ENCODE data around the gene AIG1.

AIG1 gene

GRCh38 chr6:143270026-143270425 lies 209.3 kb downstream of the AIG1 start:
- Histone ChIP-seq H3K27ac (no peak overlapping the region), H3K9ac (no peak overlapping the region), H3K4me3 (IDR thresholded peaks at IDR 0.05; ENCODE audit: insufficient read depth, low read depth, low read length) (no peak overlapping the region)

GRCh38 chr6:143271024-143271423 lies 210.3 kb downstream of the AIG1 start:
- no peak overlapping the region for H3K9ac ChIP-seq
- no peaks in the 10 kb centered on the region for H3K27me3 ChIP-seq (ENCODE audit: insufficient read depth, low read depth)
- H3K4me1 ChIP-seq (ENCODE audit: low read depth, poor library complexity, severe bottlenecking): no peaks in the 10 kb centered on the region
- H3K4me3 ChIP-seq (IDR thresholded peaks at IDR 0.05; ENCODE audit: insufficient read depth, low read depth, low read length): no peak overlapping the region
- no peaks in the 10 kb centered on the region for H3K36me3 ChIP-seq (ENCODE audit: insufficient read depth)
- no peak overlapping the region for H2AFZ ChIP-seq (ENCODE audit: low read depth)
- no peak for TF ChIP-seq CTCF (conservative IDR thresholded peaks at IDR 0.05; ENCODE audit: low read depth, low read length)
- H3K27ac ChIP-seq: no peak overlapping the region
- no peak overlapping the region for H3K4me2 ChIP-seq
- H4K20me1 ChIP-seq (ENCODE audit: insufficient read depth): no peaks in the 10 kb centered on the region
- H3K79me2 ChIP-seq (ENCODE audit: insufficient read depth, low read depth): no peaks in the 10 kb centered on the region

More at GRCh38 chr6:143270026-143270425, 209.3 kb downstream of the AIG1 start:
- H3K4me2 ChIP-seq: no peak overlapping the region
- no peaks in the 10 kb centered on the region for H3K36me3 ChIP-seq (ENCODE audit: insufficient read depth)
- H3K27me3 ChIP-seq (ENCODE audit: insufficient read depth, low read depth): no peaks in the 10 kb centered on the region
- H4K20me1 ChIP-seq (ENCODE audit: insufficient read depth): no peaks in the 10 kb centered on the region
- H3K4me1 ChIP-seq (ENCODE audit: low read depth, poor library complexity, severe bottlenecking): no peaks in the 10 kb centered on the region
- no peak overlapping the region for H2AFZ ChIP-seq (ENCODE audit: low read depth)
- H3K79me2 ChIP-seq (ENCODE audit: insufficient read depth, low read depth): no peaks in the 10 kb centered on the region
- no peak for TF ChIP-seq CTCF (conservative IDR thresholded peaks at IDR 0.05; ENCODE audit: low read depth, low read length)

- Histone ChIP-seq H3K9ac (no peak overlapping the region), H4K20me1 (ENCODE audit: insufficient read depth) (no peaks in the 10 kb centered on the region), H3K4me3 (IDR thresholded peaks at IDR 0.05; ENCODE audit: insufficient read depth, low read depth, low read length) (no peak overlapping the region), H3K4me1 (ENCODE audit: low read depth, poor library complexity, severe bottlenecking) (no peaks in the 10 kb centered on the region), H3K79me2 (ENCODE audit: insufficient read depth, low read depth) (no peaks in the 10 kb centered on the region), H3K36me3 (ENCODE audit: insufficient read depth) (no peaks in the 10 kb centered on the region), H2AFZ (ENCODE audit: low read depth) (no peak overlapping the region), H3K4me2 (no peak overlapping the region), H3K27ac (no peak overlapping the region), H3K27me3 (ENCODE audit: insufficient read depth, low read depth) (no peaks in the 10 kb centered on the region)
- no peak for TF ChIP-seq CTCF (conservative IDR thresholded peaks at IDR 0.05; ENCODE audit: low read depth, low read length)
These were observed 215.7 kb downstream of the AIG1 start for GRCh38 chr6:143276436-143276835.

GRCh38 chr6:143279385-143279784 lies 218.7 kb downstream of the AIG1 start:
- H3K9ac ChIP-seq: no peak overlapping the region
- H3K4me1 ChIP-seq (ENCODE audit: low read depth, poor library complexity, severe bottlenecking): no peaks in the 10 kb centered on the region
- no peaks in the 10 kb centered on the region for H4K20me1 ChIP-seq (ENCODE audit: insufficient read depth)
- no peak for TF ChIP-seq CTCF (conservative IDR thresholded peaks at IDR 0.05; ENCODE audit: low read depth, low read length)
- no peaks in the 10 kb centered on the region for H3K36me3 ChIP-seq (ENCODE audit: insufficient read depth)
- no peak overlapping the region for H3K4me2 ChIP-seq
- no peaks in the 10 kb centered on the region for H3K79me2 ChIP-seq (ENCODE audit: insufficient read depth, low read depth)
- H2AFZ ChIP-seq (ENCODE audit: low read depth): no peak overlapping the region
- H3K4me3 ChIP-seq (IDR thresholded peaks at IDR 0.05; ENCODE audit: insufficient read depth, low read depth, low read length): no peak overlapping the region
- no peak overlapping the region for H3K27ac ChIP-seq
- H3K27me3 ChIP-seq (ENCODE audit: insufficient read depth, low read depth): no peaks in the 10 kb centered on the region
